ENCODE data around the gene PTH2.
"Not testable (repeated sequence)": the region's sequence is repeated elsewhere in the genome, so short reads cannot be mapped to it uniquely, and the experiment has no call there.

PTH2 gene

DNA sequence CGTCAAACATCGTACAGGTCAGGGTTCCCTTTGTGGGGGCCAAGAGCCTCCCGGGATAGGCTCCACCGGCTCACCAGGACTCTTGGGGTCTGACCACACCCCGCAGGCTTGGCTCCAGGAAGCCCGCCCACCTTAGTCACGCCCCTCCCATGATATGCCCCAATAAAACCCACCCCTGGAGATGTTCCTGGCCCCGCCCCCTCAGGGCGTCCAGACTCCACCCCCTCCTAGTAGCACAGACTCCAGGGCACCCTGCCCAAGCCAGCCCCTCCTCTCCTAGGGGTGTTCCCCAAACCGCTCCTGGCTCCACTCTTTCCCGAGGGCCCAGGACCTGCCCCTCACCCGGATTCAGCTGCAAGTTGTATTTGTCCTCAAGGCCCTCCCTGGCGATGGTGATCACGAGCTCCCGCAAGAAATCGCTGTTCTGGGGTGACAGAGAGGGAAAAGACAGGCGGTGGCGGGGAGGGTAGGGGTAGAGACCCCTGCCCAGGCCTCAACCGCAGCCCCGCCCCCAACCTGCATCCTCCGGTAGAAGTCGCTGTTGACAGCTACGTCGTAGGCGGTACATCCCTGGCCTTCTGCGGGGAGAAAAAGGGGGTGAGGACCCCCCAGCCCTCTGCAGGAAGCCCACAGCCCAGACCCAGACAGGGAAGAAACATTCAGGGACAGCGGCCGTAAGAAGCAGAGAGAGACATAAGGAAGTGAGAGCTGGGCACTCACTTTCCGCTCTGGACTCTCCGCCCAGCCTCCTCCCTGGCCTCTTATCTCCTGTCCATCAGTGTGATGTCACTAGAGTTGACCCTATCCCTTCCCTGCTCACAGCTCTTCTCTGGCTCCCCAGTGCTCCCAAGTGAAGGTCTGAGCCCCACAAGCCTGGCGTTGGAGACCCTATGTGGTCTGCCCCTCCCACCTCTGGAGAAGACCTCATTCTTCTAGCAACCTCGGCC is 24.5 kb upstream of the PTH2 start:
- DNase-seq (ENCODE audit: low spot score): no peak

DNA sequence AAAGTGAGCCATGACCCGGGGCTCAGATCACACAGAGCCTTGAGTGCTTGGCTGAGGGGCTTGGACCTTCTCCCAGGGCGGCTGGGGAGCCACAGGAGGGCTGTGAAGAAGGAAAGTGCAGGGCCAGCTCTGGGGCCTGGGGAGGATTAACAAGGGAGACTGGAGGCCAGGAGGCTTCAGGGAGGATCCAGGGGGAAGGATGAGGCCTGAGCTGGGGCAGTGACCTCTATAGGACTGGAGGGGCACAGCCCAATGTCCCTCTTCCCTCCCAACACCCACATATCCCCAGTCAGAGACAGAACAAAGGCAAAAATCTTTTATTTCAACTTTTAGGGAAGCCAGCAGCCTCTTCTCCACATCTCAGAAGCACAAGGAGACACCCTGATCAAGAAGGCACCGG is 22.8 kb upstream of the PTH2 start:
- DNase-seq (ENCODE audit: low spot score): no peak

DNA sequence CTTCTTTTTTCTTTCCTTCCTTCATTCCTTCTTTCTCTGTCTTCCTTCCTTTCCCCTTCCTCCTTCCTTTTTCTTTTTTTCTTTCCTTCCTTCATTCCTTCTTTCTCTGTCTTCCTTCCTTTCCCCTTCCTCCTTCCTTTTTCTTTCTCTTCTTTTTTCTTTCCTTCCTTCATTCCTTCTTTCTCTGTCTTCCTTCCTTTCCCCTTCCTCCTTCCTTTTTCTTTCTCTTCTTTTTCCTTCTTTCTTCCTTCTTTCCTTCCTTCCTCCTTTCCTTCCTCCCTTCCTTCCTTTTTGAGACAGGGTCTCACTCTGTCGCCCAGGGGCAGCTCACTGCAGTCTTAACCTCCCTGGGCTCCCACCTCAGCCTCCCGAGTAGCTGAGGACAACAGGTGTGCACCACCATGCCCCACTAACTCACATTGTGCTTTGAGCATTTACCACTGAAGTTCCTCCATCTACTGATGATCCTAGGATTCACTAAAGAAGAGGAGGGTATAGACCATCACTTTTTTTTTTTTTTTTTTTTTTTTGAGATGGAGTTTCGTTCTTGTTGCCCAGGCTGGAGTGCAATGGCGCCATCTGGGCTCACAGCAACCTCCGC is 21.0 kb upstream of the PTH2 start:
- not testable (repeated sequence) for DNase-seq (ENCODE audit: low spot score)

DNA sequence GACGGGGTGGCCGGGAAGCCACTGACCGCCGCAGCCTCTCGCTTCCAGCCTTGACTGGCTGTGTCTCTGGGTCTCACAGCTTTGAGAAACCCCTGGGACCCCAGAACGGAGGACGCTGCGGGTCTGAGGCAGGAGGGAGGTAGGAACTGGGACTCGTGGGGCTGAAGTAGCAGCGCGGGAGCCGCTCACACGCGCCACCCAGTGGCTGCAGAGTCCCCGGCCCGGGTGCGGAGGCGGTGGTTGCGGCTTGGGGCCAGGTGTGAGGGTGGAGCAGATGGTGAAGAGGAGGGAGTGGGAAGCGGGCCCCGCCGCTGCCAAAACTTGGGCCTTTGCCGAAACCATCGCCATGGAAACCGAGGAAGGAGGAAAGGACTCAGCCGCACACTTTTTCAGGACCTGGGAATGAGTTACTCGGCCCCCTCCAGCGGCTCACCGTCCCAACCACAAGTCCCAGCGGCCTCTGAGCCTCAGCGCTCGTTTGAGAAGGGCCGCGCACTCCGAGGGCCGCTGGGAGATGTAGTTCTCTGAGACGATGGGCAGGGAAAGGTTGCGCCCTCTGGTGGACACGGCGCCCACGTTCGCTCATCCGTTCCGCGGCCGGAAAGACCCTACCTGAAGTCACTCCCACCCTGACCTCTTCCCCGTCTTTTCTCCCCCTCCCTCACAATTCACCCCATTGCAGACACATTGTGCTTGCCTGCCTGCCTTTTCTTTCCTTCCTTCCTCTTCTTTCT is 20.3 kb upstream of the PTH2 start:
- DNase-seq (ENCODE audit: low spot score): peak; percentile 92

DNA sequence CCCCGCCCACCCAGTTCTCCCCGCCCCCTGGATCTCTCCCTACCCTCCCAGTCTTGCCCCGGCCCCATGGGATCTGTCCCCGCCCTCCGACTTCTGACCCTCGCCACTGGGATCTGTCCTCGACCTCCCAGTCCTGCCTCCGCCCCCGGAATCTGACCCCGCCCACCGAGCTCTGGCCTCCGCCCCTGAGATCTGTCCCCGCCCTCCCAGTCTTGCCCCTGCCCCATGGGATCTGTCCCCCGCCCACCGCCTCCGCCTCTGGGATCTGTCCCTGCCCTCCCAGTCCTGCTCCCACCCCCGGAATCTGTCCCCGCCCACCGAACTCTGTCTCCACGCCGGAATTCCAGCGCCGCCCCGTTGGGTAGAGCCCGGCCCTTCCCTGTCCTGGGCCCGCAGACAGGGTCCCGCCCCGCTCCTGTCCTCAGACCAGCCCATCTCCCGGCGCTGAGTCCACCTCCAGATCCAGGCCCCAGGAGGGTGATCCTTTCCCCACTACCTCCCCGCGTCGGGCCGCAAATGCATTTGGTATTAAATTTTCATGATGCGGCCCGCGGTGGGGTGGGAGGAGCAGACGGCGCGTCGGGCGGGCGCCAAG is 19.6 kb upstream of the PTH2 start:
- DNase-seq (ENCODE audit: low spot score): peak; percentile 41

DNA sequence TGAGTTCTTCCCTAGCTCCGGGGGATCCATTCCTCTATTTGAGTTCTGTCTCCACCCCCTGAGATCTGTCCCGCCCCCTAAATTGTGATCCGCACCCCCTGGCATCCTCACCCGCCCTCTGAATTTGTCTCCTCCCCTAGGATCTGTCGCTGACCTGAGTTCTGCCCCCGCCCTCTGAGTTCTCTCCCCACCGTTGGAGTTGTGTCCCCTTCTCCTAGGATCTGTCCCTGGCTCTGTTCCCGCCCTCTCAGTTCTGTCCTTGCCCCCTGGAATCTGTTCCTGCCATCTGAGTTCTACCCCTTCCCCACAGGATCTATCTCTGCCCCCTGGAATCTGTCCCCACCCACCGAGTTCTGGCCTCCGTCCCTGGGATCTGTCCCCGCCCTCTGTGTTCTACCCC is 19.1 kb upstream of the PTH2 start:
- no peak for DNase-seq (ENCODE audit: low spot score)

DNA sequence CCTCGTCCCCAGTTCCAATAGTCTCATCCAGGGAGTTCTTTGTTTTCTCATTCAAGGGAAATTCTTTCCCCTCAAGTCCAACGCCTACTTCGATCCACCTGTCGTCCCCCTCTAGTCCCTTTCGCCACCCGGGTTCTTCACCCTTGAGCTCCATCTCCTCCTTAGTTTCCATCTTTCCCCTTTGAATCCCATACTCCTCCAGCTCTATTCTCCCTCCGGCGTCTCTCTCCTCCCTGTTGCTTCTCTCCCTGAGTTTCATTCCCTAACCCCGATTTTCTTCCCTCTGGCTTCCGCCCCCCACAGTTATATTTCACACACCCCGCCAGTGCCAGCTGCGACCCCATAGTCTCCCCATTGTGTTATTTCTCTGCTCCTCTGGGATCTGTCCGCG is 18.7 kb upstream of the PTH2 start:
- DNase-seq (ENCODE audit: low spot score): no peak

DNA sequence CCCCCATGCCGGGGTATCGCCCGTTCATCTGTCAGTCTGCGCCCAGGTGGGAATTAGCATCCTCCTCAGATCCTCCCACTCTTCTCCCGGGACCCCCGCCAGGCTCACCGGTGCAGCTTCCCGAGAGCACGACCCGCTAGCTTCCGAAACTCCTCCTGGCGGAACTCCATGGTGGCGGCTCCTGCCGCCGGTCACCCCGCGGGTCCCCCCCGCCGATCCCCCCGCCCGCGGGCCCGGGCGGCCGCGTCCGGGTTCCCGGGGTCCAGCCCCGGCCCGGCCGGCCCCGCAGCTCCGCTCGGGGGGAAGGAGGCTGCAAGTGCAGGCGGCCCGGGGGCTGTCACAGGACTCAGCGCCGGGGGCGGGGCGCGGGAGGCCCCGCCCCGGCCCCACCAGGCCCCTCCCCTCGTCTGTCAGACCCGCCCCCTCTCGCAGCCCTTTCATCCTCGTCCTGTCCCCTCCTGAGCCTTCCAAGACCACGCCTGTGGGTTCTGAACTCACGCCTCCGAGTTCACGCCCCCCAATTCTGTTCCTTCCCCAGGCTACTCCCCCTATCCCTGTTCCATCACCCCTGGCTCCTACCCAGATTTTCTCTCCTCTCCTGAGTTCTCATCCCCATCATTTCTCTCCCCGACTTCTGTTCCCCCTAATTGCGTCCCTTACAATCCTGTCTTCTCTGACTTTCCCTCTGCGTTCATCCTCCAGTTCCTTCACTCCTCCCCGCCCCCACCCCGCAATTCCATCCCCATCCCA is 18.1 kb upstream of the PTH2 start, which contains the start of gene SLC17A7:
Gene SLC17A7 (minus strand): TSS at position 318 of the 750 bp plus-strand sequence. CDS start 148 bp downstream, at position 170.
- peak; percentile 25 for DNase-seq (ENCODE audit: low spot score)

DNA sequence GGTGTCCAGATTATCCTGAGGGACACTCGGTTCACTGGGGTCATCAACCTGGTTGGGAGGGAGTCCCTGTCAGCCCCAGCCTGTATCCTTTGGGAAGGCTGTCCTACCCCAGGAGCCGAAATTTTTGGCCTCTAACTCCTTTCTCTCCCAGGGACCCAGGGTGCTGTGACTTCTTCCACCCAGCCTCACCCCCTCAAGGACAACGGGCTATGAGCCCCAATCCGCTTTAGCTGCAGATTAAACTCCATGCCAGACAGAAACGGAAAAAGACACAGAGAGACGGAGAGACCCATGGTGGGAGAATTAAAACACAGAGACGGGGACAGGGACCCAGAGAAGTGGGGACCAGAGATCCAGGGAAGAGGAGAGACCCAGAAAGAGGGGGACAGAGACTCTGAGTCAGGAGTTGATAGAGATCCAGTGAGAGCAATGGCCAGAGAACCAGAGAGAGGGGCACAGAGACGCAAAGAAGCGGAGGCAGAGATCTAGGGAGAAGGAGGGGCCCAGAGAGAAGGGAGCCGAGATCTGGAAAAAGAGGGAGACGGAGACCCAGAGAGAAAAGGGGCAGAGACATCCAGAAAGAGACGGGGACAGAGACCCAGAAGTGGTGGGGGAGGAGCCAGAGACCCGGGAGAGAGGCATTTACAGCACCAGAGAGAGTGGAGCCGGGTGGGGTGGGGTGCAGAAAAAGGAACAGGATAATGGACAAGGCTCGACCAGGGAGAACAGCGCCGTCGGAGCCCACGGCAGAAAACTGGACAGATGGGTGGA is 17.4 kb upstream of the PTH2 start:
- no peak for DNase-seq (ENCODE audit: low spot score)

DNA sequence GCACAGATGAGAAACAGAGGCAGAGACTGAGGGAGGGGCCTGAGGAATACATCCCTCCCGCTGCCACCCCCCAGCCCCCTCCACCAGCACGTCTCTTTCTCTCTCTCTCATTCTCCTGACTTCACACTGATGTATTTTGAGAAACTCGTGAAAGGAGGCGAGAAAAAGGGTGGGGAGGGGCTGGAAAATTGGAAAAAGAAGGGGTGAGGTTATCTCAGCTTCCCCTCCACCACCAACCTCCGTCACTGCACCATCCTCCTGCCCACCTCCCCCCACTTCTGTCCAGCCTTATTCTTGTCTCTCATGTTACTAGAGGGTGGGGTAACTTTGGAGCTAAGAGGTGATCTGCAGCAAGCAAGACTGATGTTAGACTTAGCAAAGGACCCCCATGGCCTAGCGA is 16.6 kb upstream of the PTH2 start:
- DNase-seq (ENCODE audit: low spot score): no peak

DNA sequence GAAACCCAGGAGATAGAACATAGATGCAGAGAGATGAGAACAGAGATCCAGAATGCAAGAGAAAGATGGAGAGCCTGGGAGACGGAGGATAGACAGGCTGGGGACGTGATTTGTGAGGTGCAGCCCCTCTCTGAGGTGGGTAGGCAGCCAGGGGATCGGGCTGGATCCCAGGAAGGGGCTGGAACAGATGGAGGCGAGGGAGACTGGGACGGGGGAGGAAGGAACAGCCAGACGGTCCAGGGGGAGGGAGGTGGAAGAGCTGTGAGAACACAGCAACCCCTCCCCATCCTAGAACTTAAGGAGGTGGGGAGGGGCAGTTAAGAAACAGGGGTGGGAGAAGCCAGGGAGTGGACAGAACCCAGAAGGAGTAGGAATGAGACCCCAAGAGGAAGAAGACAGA is 15.0 kb upstream of the PTH2 start:
- DNase-seq (ENCODE audit: low spot score): no peak

DNA sequence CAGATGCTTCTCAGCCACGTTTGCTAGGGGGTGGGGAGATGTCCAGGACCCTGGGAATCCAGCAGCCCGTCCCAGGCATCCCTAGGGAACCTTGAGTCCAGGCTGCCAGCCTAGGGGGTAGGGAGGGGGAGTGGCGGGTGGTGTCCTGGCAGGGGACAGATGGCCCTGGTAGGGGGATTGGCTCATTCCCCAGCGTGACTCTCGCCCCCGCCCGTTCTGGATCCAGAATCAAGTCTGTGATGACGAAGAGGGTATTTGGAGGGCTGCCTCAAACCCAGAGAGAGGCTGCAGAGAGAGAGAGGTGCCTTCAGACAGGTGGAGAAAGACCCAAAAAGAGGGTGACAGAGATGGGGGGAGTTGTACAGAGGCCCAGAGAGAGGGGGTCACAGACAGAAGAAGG is 14.0 kb upstream of the PTH2 start:
- DNase-seq (ENCODE audit: low spot score): no peak

DNA sequence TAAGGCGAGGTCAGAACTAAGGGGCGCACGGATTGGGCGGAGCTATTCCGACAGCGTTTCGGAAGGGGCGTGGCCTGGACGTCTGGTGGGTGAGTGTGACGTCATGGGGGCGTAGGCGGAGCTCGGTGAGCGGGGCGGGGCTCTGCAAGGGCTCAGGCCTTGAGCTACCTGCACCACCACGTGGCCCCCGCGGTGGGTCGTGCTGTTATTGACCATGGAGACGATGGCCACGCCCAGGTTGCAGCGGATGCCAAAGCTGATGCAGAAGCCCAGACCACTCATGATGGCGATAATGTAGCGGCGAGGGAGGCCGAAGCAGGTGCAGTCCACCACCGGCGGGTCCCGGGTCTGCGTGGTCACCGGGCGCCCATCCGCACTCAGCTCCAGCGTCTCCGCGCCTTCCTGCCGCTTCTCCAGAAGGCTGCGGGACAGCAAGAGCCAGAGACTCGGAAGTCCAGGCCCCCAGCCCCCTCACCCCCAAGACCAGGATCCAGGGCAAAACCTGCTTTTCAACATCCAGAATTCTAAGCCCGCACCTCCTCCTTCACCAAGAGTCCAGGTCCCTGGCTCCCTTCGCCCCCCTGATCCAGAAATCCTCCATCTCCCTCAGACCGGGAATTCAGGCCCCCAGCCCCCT is 13.3 kb upstream of the PTH2 start:
- no peak for DNase-seq (ENCODE audit: low spot score)

DNA sequence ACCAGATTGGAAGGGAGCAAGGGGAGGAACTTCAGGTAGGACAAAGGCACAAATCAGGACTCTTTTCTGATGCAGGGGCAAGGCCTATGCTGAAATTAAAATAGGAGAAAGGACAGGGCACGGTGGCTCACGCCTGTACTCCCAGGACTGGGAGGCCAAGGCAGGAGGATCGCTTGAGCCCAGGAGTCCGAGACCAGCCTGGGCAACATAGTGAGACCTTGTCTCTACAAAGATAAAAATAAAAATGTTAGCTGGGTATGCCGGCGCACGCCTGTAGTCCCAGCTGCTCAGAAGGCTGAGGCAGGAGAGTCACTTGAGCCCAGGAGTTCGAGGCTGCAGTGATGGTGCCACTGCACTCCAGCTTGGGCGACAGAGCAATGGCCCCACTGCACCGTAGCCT is 12.4 kb upstream of the PTH2 start:
- no peak for DNase-seq (ENCODE audit: low spot score)

DNA sequence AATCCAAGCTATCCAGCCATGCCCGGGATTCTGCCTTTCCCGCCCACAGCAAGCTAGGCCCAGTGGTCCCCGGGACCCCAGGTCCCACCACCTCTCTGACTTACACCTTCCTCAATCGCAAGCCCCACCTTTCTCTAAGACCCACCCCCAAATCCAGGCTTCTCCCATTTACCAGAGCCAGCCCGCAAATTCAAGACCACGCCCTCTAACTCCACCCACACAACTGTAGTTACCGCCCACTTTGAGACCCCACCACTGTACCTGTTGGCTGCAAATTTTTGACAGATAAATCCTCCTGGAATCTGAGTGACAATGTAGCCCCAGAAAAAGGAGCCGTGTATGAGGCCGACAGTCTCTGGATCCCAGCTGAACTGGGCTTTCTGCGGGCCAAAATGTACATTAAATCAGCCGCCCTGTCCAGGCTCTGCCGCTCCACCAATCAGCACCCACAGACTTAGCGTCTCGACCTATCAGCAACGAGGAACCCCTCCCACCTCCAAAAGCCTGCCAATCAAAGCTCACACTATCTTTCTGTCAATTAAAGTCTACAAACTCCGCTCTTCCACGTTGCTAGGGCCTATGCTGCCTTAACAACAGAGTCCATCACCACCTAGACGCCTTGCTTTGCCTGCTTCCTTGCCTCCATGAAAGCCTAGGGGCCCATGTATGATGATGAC is 11.8 kb upstream of the PTH2 start:
- no peak for DNase-seq (ENCODE audit: low spot score)

DNA sequence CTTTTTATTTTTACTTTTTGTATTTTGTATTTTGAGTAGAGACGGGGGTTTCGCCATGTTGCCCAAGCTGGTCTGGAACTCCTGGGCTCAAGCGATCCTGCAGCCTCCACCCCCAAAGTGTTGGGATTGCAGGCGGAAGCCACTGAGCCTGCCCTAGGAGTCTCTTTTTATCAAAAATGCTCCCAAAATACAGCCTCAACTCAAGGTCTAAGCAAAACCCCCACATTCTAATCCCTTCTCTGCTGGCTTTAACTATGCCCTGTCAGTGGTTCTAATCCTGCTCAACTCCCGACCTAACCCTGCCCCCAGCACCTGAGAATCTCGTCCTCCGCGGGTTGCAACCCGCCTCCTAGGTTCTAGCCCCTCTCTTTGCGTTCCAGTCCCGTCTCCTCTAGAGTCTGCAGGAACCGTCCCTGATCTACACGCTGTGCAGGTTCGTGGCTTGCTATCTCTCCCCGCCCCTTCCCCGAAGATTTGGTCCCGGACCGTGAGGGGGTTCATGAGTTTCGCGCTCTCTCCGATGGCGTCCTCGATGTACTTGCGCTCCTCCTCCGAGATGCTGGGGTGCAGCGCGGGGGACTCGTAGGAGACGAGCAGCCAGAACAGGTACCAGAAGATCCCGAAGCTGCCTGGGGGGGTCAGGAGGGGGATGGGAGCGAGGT is 10.1 kb upstream of the PTH2 start:
- DNase-seq (ENCODE audit: low spot score): no peak

DNA sequence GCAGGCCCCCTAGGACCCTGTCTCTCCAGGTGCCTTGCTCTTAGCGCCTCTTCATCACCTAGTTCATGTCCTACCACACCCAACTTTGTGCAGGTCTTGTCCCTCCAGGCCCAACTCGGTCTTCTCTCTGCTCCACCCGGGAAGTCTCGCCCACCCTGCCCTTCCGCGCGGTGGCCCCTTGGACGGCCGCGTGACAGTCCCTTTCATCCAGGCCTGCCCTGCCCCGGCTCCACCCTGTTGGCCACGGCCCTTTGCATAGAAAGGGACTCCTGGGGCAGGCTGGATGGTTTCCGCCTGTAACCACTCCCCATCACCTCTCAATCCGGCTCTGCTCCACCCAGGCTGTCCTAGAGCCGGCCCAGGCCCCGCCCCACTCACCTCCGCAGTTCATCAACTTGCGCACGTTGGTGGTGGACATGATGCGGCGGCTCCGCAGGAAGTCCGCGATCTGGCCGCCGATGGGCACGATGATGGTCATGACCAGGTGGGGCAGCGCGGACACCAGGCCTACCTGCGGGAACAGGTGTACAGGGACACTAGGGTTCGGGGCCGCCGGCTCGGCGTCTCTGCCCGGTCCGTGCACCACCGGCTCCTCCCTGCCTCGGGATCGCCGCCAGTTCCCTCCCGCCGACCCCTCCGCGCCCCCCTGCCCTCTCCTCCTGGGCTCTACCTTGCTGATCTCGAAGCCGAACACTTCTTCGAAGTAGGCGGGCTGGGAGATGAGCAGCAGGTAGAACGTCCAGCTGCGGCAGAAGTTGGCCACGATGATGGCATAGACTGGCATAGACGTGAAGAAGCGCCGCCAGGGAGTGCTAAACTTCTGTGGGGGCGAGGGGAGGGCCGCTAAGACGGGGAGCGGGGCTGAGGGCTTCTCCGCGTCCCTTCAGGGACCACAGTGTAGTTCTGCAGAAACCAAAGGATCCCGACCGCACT is 9.2 kb upstream of the PTH2 start:
- no peak for DNase-seq (ENCODE audit: low spot score)

DNA sequence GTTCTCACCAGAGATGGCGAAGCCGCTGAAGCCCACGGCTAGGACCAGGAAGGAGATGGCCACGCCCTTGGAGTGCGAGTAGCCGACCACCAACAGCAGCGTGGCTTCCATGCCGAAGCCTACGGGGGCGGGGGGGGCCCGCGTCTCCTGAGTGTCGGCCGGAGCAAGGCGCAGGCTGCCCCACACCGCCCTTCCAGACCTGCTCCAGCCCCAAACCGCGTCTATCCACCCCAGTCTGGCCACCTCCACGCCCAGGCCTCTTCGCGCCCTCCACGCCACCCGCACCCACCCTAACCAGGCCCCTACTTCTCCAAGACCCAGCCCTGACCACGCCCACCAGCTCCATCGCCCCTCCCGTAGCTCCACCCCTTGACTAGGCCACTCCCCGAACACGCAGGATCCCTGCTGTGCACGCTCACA is 8.1 kb upstream of the PTH2 start:
- DNase-seq (ENCODE audit: low spot score): no peak

All from CD4-positive, alpha-beta T cell treated with Interleukin-15 for 4 hours (primary cell).